GM12865 (cell line): Measurements from ENCODE around the gene IPO11.

Source experiments
- DNase-seq: peaks from one replicate; pipeline ENCODE4 v3.0.0; 2010; ENCODE audit warnings: low read depth
- H3K4me3 ChIP-seq: 2 replicates; pipeline ENCODE4 v1.5.1; 2011; ENCODE audit warnings: mild to moderate bottlenecking, low read depth, low read length, control low read depth
- CTCF ChIP-seq: IDR thresholded peaks from 2 replicates; pipeline ENCODE4 v1.5.1; 2011; ENCODE audit warnings: low read length, control low read depth, low read depth, inconsistent platforms; ENCODE audit not compliant: insufficient read depth; ENCODE audit errors: missing control alignments

The IPO11 gene

GRCh38 chr5:62575066-62575465, 162.5 kb downstream of the IPO11 start:
- H3K4me3 ChIP-seq = no peak overlapping the region
- no peak for TF ChIP-seq CTCF
- no peak for DNase-seq

- no peak for TF ChIP-seq CTCF
- no peak for DNase-seq
- H3K4me3 ChIP-seq = no peak overlapping the region
Observed at GRCh38 chr5:62575489-62575888, 162.9 kb downstream of the IPO11 start.

- DNase-seq = no peak
- no peak overlapping the region for H3K4me3 ChIP-seq
- no peak for TF ChIP-seq CTCF
Observed at GRCh38 chr5:62576570-62577170, 164.1 kb downstream of the IPO11 start.

DNA sequence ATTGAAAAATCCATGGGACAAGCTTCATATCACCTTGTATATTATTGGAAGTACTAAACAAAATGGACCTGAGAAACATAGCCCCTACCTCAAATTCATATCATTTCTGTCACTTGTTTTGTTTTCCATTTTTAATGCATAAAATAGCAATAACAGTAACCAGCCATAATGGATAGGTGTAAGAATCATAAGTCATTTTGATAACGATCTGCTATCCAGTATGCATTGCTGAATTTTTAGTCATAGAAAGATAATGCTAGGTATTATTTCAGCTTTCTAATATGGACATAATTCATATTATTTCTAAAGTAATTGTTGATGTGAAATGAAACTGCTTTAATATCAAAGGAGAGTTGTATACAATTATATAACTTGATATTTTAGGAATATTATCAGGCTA, 164.9 kb downstream of the IPO11 start:
- no peak for DNase-seq
- H3K4me3 ChIP-seq = no peak overlapping the region
- no peak for TF ChIP-seq CTCF

- DNase-seq = peak; percentile 65
- no peak within 1 kb of the TSS for H3K4me3 ChIP-seq
- no peak for TF ChIP-seq CTCF
Observed at GRCh38 chr5:62578540-62578939, 166.0 kb downstream of the IPO11 start, which contains the start of gene LRRC70. Gene LRRC70, plus strand, starts transcription at chr5:62578819. Its CDS starts 620 bp downstream, at chr5:62579439.

DNA sequence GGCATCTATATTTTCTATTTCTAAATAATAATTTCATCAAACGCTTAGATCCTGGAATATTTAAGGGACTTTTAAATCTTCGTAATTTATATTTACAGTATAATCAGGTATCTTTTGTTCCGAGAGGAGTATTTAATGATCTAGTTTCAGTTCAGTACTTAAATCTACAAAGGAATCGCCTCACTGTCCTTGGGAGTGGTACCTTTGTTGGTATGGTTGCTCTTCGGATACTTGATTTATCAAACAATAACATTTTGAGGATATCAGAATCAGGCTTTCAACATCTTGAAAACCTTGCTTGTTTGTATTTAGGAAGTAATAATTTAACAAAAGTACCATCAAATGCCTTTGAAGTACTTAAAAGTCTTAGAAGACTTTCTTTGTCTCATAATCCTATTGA, 167.2 kb downstream of the IPO11 start:
- DNase-seq = no peak
- TF ChIP-seq CTCF = no peak
- H3K4me3 ChIP-seq = no peak overlapping the region

DNA sequence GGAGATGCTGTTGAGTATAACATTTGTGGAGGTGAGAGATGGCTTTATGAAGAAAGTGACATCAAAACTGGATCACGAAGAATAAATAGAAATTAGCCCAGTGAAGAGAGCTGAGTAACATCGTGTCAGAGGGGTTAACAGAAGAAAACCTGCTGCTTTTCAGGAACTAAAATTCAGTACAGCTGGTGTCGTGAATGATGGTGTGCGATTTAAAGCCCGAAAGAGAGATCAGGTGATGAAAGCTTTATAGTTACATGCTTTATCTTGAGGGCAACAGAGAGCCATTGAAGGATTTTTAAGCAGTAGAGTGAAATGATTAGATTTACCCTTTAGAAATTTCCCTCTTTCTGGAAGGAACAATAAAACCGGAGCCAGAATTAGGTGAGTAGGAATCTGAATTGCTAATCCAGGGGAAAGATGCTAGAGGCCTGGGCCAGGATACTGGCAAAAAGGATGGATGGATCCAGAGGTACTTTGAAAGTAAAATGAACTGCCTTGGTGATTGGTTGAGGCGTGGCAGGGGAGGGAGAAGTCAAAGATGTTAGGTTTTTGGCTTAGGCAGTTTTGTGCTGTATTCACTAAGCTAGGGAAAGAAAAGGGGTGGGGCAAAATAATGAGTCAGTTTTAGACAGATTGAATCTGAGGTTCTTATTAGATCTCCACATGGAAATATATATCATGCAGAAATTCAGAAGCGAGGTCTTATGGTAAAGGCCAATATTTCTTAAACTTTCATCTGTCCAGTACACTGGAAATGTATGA, 169.5 kb downstream of the IPO11 start:
- TF ChIP-seq CTCF = no peak
- H3K4me3 ChIP-seq = no peak overlapping the region
- no peak for DNase-seq
